HepG2 (cell line): ENCODE measurements around the gene EEF2. TPM values are rescaled to one million over a fixed set of nuclear protein-coding genes. Genes with fewer than 3 reads are reported as not detected.

Experiments used
- JARID2 ChIP-seq: sonication (generic); formaldehyde crosslinking; IDR thresholded peaks from 2 replicates; pipeline ENCODE4 v1.8.1; 2023; ENCODE audit warnings: missing genetic modification reagents, inconsistent platforms; ENCODE audit not compliant: insufficient replicate concordance
- MIER2 ChIP-seq: IDR thresholded peaks from 2 replicates; pipeline ENCODE4 v1.6.1; 2016; ENCODE audit warnings: missing biosample characterization, missing genetic modification reagents
- SP5 ChIP-seq: IDR thresholded peaks from 2 replicates; pipeline ENCODE4 v1.6.1; 2016; ENCODE audit warnings: low read depth, borderline replicate concordance
- USF2 ChIP-seq, 2 experiments: sonication (generic) in 1 of 2; formaldehyde crosslinking in 1 of 2; IDR thresholded peaks; 2 replicates each; pipeline versions ENCODE4 v1.5.1 to v1.6.1; 2011 to 2020; ENCODE audit warnings: borderline replicate concordance in 1 of 2, low read depth in 1 of 2, low read length in 1 of 2, mild to moderate bottlenecking in 1 of 2, missing genetic modification reagents in 1 of 2, moderate library complexity in 1 of 2
- ZBTB34 ChIP-seq: sonication (generic); formaldehyde crosslinking; IDR thresholded peaks from 2 replicates; pipeline ENCODE4 v1.8.0; 2022; ENCODE audit warnings: mild to moderate bottlenecking, missing genetic modification reagents
- ZBTB38 ChIP-seq: sonication (generic); formaldehyde crosslinking; IDR thresholded peaks from 2 replicates; pipeline ENCODE4 v1.5.1; 2020; ENCODE audit warnings: mild to moderate bottlenecking, missing genetic modification reagents
- ZBTB40 ChIP-seq, 2 experiments: fragments of 450-650 bp in 1 of 2; sonication (generic) in 1 of 2; formaldehyde crosslinking in 1 of 2; IDR thresholded peaks; 2 replicates each; pipeline versions ENCODE4 v1.6.1 to v1.8.0; 2016 to 2022; ENCODE audit warnings: antibody characterized with exemption in 1 of 2, mild to moderate bottlenecking in 1 of 2, missing genetic modification reagents in 1 of 2
- ZBTB49 ChIP-seq: sonication (generic); formaldehyde crosslinking; IDR thresholded peaks from 2 replicates; pipeline ENCODE4 v1.4.0; 2020; ENCODE audit warnings: missing genetic modification reagents, borderline replicate concordance
- ZFP82 ChIP-seq: sonication (generic); formaldehyde crosslinking; IDR thresholded peaks from 2 replicates; pipeline ENCODE4 v1.5.1; 2020; ENCODE audit warnings: mild to moderate bottlenecking, missing genetic modification reagents, borderline replicate concordance
- ZNF256 ChIP-seq: sonication (generic); formaldehyde crosslinking; conservative IDR thresholded peaks from 2 replicates; pipeline ENCODE4 v1.4.0; 2020; ENCODE audit warnings: missing genetic modification reagents
- ZNF556 ChIP-seq: sonication (generic); formaldehyde crosslinking; IDR thresholded peaks from 2 replicates; pipeline ENCODE4 v1.4.0; 2020; ENCODE audit warnings: mild to moderate bottlenecking, missing genetic modification reagents, borderline replicate concordance
- polyA plus RNA-seq, 8 experiments: library from polyadenylated mRNA; depleted of rRNA in 3 of 8; stranded (reverse) in 7 of 8; unstranded in 1 of 8; fragments of >200 nt; fragmentation: Illumina TruSeq in 4 of 8; extraction: Trizol in 4 of 8; gene quantifications; 2 replicates each; pipeline versions ENCODE4 v1.2.1 to v1.2.3, GENCODE V29; 2011 to 2016; ENCODE audit warnings: low read depth in 4 of 8, missing spikeins in 1 of 8, mixed read lengths in 1 of 8; ENCODE audit not compliant: insufficient read depth in 1 of 8
- total RNA-seq, 5 experiments: library from RNA; depleted of rRNA; stranded (reverse); fragments of >200 nt; fragmentation: Illumina TruSeq; extraction: Trizol; gene quantifications; 2 replicates each; pipeline ENCODE4 v1.2.3, GENCODE V29; 2016; ENCODE audit warnings: low read depth in 1 of 5

Gene EEF2
- total and polyA plus RNA-seq, 2 of the 13 experiments (the other 11 are each of a cell fraction or from before 2014, with no cell fraction given), result 1,441 to 1,777 TPM

- no peak for TF ChIP-seq ZBTB40 (IDR thresholded peaks at IDR 0.05)
- peak; percentile 20; the same call in 1 of the 2 replicates for TF ChIP-seq ZBTB40 (CRISPR knock-in tag; IDR thresholded peaks at IDR 0.05)
- peak; percentile 93 for TF ChIP-seq USF2 (IDR thresholded peaks at IDR 0.05; ENCODE audit: low read depth, low read length)
- peak; percentile 96; the same call in 1 of the 2 replicates for TF ChIP-seq USF2 (CRISPR knock-in tag; IDR thresholded peaks at IDR 0.05; ENCODE audit: borderline replicate concordance)
- no peak for TF ChIP-seq ZBTB34 (CRISPR knock-in tag)
- peak; percentile 98 for TF ChIP-seq ZBTB38 (CRISPR knock-in tag)
- 0 out of 2 replicates have a peak, but pooled peaks have one; percentile 60 for TF ChIP-seq ZFP82 (CRISPR knock-in tag)
- TF ChIP-seq ZBTB49, result peak; percentile 39; the same call in 1 of the 2 replicates
- TF ChIP-seq JARID2 (CRISPR knock-in tag), result no peak
- peak; percentile 51; the same call in 1 of the 2 replicates for TF ChIP-seq ZNF556 (CRISPR knock-in tag)
- no peak for TF ChIP-seq MIER2 (CRISPR knock-in tag)
- TF ChIP-seq ZNF256 (CRISPR knock-in tag), result no peak
- TF ChIP-seq SP5 (CRISPR knock-in tag), result no peak
These were observed at the start of gene EEF2 (continued) for GRCh38 chr19:3984908-3985642.
